ENCODE data around the gene FNBP1. TPM values are rescaled to one million over a fixed set of nuclear protein-coding genes. Genes with fewer than 3 reads are reported as not detected.

Gene FNBP1
- total RNA-seq (ENCODE audit: low replicate concordance), result 24.3 and 34.9 TPM in 2 replicates

GRCh38 chr9:130042885-130043653 lies at the start of gene FNBP1:
TSS of gene FNBP1 (minus strand) at chr9:130043189. CDS start at chr9:130042975, 214 bp downstream.
- peak within 1 kb of the TSS; percentile 97 for H3K27ac Mint-ChIP-seq
- Histone ChIP-seq H3K36me3 (no peaks in the 10 kb centered on the region), H3K4me3 (peak within 1 kb of the TSS; percentile 75), H3K4me1 (peaks cover 6% of the 10 kb centered on the region), H2AFZ (replicated peaks) (peak within 1 kb of the TSS; percentile 45), H3K27me3 (peaks cover 14% of the 10 kb centered on the region), H3F3A (ENCODE audit: low read depth) (peaks cover 39% of the 10 kb centered on the region), H3K9me3 (ENCODE audit: low read depth) (no peaks in the 10 kb centered on the region), H3K9ac (peak within 1 kb of the TSS; percentile 61), H3K4me2 (peak within 1 kb of the TSS; percentile 88), H4K20me1 (ENCODE audit: low read depth) (peaks cover 36% of the 10 kb centered on the region), H3K79me2 (ENCODE audit: low read depth) (peaks cover 40% of the 10 kb centered on the region), H3K27ac (no peak within 1 kb of the TSS)
- peaks cover 9% of the 10 kb centered on the region for H3K27me3 Mint-ChIP-seq (ENCODE audit: insufficient read depth, low read depth)
- peaks cover 2% of the 10 kb centered on the region for H3K36me3 Mint-ChIP-seq
- no peak for TF ChIP-seq EZH2phosphoT487 (IDR thresholded peaks at IDR 0.05)
- no peak for TF ChIP-seq CTCF (IDR thresholded peaks at IDR 0.05)
- peak; percentile 9 for TF ChIP-seq EZH2 (IDR thresholded peaks at IDR 0.05)
- H3K4me1 Mint-ChIP-seq, result peaks cover 24% of the 10 kb centered on the region
- DNase-seq (ENCODE audit: low spot score), result peak; percentile 94
- H3K4me3 Mint-ChIP-seq, result peak within 1 kb of the TSS; percentile 98
- peaks cover 4% of the 10 kb centered on the region for H3K9me3 Mint-ChIP-seq

DNA sequence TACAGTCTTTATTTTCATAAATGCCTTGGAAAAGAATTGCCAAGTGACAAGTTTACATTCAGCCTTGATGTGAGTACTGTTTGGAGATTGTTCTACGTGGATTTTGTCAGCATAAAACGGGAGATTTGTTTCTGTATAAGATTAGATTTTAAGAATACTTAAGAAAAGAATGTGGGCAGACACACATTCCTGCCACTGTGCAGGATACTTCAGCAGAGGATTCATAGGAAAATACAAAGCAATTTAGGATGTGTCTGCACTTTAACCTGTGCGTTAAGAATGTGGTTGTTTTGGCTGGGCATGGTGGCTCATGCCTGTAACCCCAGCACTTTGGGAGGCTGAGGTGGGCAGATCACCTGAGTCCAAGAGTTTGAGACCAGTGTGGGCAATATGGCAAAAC lies 47.9 kb upstream of the FNBP1 start:
- peaks cover 13% of the 10 kb centered on the region for H3K36me3 ChIP-seq
- no peak overlapping the region for H3K27ac Mint-ChIP-seq

DNA sequence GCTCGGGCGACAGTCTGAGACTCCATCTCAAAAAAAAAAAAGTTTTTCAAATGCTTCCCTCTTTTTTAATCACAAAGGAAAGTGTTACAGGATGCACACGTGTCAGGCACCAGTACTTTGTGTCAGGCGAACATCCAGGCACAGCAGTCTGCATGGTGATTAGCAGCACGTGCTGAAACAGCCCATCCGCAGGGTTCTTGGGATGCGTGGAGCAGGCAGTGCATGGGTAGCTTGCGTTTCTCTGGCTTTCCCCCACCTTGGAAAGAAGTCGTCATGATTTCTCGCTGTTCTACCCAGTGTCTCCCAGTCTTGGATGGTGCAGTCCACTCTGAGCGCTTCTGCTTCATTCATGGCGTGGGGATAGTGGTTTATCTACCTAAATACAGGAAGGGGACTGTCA lies 46.2 kb upstream of the FNBP1 start:
- Mint-ChIP-seq H3K4me3 (no peak overlapping the region), H3K4me1 (no peaks in the 10 kb centered on the region), H3K27me3 (ENCODE audit: insufficient read depth, low read depth) (peaks cover 2% of the 10 kb centered on the region), H3K9me3 (no peaks in the 10 kb centered on the region), H3K36me3 (peaks cover 25% of the 10 kb centered on the region), H3K27ac (no peak overlapping the region)
- Histone ChIP-seq H2AFZ (replicated peaks) (no peak overlapping the region), H3F3A (ENCODE audit: low read depth) (no peaks in the 10 kb centered on the region), H4K20me1 (ENCODE audit: low read depth) (no peaks in the 10 kb centered on the region), H3K36me3 (peaks cover 13% of the 10 kb centered on the region), H3K4me3 (no peak overlapping the region), H3K4me1 (no peaks in the 10 kb centered on the region), H3K27me3 (no peaks in the 10 kb centered on the region), H3K27ac (no peak overlapping the region), H3K4me2 (no peak overlapping the region), H3K9ac (no peak overlapping the region), H3K79me2 (ENCODE audit: low read depth) (no peaks in the 10 kb centered on the region), H3K9me3 (ENCODE audit: low read depth) (no peaks in the 10 kb centered on the region)
- TF ChIP-seq CTCF (IDR thresholded peaks at IDR 0.05) (no peak), EZH2phosphoT487 (IDR thresholded peaks at IDR 0.05) (no peak), EZH2 (IDR thresholded peaks at IDR 0.05) (no peak)
- no peak for DNase-seq (ENCODE audit: low spot score)

More for the DNA sequence above, 47.9 kb upstream of the FNBP1 start:
- H3K4me1 ChIP-seq, result no peaks in the 10 kb centered on the region
- Mint-ChIP-seq H3K4me1 (no peaks in the 10 kb centered on the region), H3K27me3 (ENCODE audit: insufficient read depth, low read depth) (peaks cover 2% of the 10 kb centered on the region), H3K36me3 (peaks cover 26% of the 10 kb centered on the region), H3K4me3 (no peak overlapping the region), H3K9me3 (no peaks in the 10 kb centered on the region)
- H4K20me1 ChIP-seq (ENCODE audit: low read depth), result no peaks in the 10 kb centered on the region
- no peak overlapping the region for H3K4me2 ChIP-seq
- H3F3A ChIP-seq (ENCODE audit: low read depth), result no peaks in the 10 kb centered on the region
- no peak overlapping the region for H2AFZ ChIP-seq (replicated peaks)
- H3K27me3 ChIP-seq, result no peaks in the 10 kb centered on the region
- H3K9ac ChIP-seq, result no peak overlapping the region
- DNase-seq (ENCODE audit: low spot score), result no peak
- no peak overlapping the region for H3K4me3 ChIP-seq
- H3K9me3 ChIP-seq (ENCODE audit: low read depth), result no peaks in the 10 kb centered on the region
- TF ChIP-seq EZH2phosphoT487 (IDR thresholded peaks at IDR 0.05) (no peak), EZH2 (IDR thresholded peaks at IDR 0.05) (no peak), CTCF (IDR thresholded peaks at IDR 0.05) (no peak)
- no peaks in the 10 kb centered on the region for H3K79me2 ChIP-seq (ENCODE audit: low read depth)
- H3K27ac ChIP-seq, result no peak overlapping the region
